HG02623 (cell line): Measurements from ENCODE around the gene FEZ2.
A peak's percentile ranks its signal among the peaks of the same experiment; 100 is the strongest.

ENCODE experiments used
- ATAC-seq: cut with Tn5 transposase; IDR thresholded peaks from one replicate; pipeline ENCODE4 v1.9.1; 2021; ENCODE audit warnings: moderate library complexity; ENCODE audit not compliant: unreplicated experiment

The FEZ2 gene

GRCh38 chr2:36534275-36534799 lies 63.6 kb downstream of the FEZ2 start:
- no peak for ATAC-seq

GRCh38 chr2:36530983-36531354 lies 67.0 kb downstream of the FEZ2 start:
- no peak for ATAC-seq

- ATAC-seq = peak; percentile 70
These were observed 67.6 kb downstream of the FEZ2 start for GRCh38 chr2:36530178-36530982.

GRCh38 chr2:36528766-36529392 lies 69.1 kb downstream of the FEZ2 start:
- no peak for ATAC-seq

GRCh38 chr2:36528274-36528673 lies 69.7 kb downstream of the FEZ2 start:
- ATAC-seq = peak; percentile 65

- ATAC-seq = no peak
These were observed 71.7 kb downstream of the FEZ2 start for GRCh38 chr2:36526226-36526625.

GRCh38 chr2:36525245-36525644 lies 72.7 kb downstream of the FEZ2 start:
- ATAC-seq = no peak

GRCh38 chr2:36523153-36523552 lies 74.8 kb downstream of the FEZ2 start:
- ATAC-seq = no peak

GRCh38 chr2:36520431-36520830 lies 77.5 kb downstream of the FEZ2 start:
- no peak for ATAC-seq

- no peak for ATAC-seq
These were observed 81.7 kb downstream of the FEZ2 start for GRCh38 chr2:36516136-36516870.

- ATAC-seq = no peak
These were observed 82.4 kb downstream of the FEZ2 start for GRCh38 chr2:36515538-36515937.

- ATAC-seq = peak; percentile 54
These were observed 84.3 kb downstream of the FEZ2 start for GRCh38 chr2:36513661-36514060.

GRCh38 chr2:36512705-36513104 lies 85.3 kb downstream of the FEZ2 start:
- no peak for ATAC-seq

GRCh38 chr2:36511858-36512603 lies 85.9 kb downstream of the FEZ2 start:
- no peak for ATAC-seq

GRCh38 chr2:36509075-36509474 lies 88.9 kb downstream of the FEZ2 start:
- ATAC-seq = no peak

- ATAC-seq = peak; percentile 94
These were observed 90.6 kb downstream of the FEZ2 start for GRCh38 chr2:36507408-36507812.
